ENCODE data around the gene CPLANE2.
"Not testable (repeated sequence)": the region's sequence is repeated elsewhere in the genome, so short reads cannot be mapped to it uniquely, and the experiment has no call there.

The CPLANE2 gene

DNA sequence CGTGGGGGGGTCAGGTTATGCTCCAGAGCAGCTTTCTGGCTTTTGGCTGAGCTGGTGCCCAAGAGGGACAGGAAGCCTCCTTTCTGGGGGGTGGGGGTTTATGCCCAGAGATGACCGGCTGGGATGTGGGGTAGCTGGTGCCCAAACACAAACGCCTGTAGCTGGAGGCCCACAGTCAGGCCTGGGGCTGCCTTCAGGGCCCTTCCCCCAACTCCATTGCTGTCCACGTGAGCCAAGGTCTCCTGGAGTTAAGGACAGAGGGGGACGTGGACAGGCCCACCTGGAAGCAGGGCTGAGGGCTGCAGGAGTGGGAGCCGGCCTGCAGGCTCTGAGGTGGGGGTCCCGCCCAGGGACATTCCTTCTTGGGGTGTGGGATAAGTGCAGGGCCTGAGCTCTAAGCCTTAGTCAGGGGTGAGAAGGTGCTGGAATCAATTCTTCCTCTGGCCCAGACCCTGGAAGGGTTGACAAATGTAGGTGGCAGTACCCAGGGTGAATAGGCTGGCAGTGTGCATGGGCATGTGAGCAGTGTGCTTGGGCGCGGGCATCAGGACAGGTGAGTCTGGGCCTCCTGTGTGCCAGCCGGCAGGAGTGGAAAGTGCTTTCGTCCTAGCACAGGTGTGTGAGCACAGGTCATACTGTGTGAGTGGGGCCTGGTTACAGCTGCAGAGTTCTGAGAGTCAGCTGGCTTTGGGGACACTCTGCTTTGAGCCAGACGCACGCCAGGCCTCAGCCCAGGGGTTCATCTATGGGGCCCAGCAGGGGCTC, 6.8 kb downstream of the CPLANE2 start:
- no peak for DNase-seq (ENCODE audit: low spot score)

DNA sequence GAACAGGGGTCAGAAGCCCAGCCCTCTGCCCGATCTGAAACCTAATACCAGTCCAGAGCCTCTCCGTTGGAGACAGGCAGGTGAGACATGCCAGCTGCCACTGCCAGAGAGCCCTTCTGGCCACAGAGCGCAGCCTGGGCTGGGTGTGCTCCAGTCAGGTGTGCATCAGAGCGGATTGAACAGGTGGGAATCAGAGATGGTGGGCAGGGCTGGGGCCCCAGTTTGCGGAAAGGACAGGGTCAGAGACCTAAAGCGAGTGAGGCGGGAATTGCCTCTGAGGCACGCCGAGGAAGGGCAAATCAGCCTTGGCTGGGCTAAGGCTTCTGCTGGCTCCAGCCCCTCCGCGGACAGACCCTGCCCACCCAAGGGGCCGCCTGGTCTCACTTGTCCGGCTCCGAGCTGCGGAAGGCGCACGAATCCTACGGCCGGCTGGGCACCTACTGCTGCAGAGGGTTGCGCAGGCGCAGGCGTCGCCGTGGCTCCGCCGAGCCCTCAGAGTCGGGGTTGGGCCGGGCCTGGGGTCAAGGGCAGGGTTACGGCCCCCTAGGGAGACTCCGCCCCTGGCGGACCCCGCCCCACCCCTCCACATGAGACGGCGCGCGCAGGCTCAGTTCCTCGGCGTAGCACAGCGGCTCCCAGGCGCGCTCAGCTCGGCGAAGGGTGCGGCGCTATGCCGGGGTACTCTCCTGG, 10.3 kb downstream of the CPLANE2 start:
- DNase-seq (ENCODE audit: low spot score) = no peak

DNA sequence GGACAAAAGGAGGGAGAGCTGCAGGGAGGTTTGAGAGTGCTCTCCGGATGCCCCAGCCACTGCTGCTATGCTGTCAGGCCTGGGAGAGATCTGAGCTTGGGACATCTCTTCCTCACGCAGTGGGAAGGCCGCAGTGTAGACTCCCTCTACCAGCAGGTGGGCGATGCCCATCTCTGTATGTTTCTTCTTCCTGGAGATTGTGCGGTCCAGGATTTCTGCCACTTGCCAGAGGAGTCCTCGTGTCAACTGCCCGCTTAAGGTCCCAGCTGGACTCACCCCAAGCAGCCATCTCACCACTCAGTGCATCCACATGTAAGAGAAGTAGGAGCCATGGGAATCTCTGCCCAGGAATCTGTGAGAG, 10.9 kb downstream of the CPLANE2 start:
- DNase-seq (ENCODE audit: low spot score) = no peak

DNA sequence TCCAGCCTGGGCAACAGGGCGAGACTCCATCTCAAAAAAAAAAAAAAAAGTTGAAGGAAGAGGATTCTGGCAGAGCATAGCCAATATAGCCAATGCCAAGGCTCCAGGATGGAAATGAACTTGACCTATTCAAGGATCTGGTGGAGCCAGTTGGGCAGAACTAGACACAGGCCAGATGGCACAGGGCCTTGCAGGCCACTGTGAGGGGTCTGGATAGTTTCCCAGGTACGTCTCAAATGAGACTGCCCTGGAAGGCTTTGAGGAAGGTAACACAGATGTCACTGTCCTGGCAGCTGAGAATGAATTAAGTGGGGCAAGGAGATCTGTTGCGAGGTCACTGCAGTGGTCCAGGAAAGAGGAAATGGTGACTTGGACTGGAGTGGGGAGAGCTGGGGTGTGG, 12.5 kb downstream of the CPLANE2 start:
- DNase-seq (ENCODE audit: low spot score) = no peak

DNA sequence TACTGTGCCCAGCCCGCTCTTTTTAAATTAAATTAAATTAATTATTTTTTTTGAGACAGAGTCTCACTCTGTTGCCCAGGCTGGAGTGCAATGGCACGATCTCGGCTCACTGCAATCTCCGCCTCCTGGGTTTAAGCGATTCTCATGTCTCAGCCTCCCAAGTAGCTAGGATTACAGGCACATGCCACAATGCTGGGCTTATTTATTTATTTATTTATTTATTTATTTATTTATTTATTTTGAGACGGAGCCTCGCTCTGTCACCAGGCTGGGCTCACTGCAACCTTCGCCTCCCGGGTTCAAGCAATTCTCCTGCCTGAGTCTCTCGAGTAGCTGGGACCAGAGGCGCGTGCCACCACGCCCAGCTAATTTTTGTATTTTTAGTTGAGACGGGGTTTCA, 14.3 kb downstream of the CPLANE2 start:
- DNase-seq (ENCODE audit: low spot score) = not testable (repeated sequence)

DNA sequence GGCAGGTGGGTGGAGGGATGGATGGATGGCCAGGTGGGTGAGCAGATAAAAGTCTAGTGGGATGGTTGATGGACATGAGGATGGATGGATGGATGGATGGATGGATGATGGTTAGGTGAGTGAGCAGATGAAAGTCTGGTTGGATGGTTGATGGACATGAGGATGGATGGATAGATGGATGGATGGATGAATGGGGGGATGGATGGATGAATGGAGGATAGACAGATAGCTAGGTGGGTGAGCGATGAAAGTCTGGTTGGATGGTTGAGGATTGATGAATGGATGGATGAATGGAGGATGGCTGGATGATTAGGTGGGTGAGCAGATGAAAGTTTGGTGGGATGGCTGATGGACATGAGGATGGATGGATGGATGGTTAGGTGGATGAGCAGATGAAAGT, 15.5 kb downstream of the CPLANE2 start:
- DNase-seq (ENCODE audit: low spot score) = no peak

DNA sequence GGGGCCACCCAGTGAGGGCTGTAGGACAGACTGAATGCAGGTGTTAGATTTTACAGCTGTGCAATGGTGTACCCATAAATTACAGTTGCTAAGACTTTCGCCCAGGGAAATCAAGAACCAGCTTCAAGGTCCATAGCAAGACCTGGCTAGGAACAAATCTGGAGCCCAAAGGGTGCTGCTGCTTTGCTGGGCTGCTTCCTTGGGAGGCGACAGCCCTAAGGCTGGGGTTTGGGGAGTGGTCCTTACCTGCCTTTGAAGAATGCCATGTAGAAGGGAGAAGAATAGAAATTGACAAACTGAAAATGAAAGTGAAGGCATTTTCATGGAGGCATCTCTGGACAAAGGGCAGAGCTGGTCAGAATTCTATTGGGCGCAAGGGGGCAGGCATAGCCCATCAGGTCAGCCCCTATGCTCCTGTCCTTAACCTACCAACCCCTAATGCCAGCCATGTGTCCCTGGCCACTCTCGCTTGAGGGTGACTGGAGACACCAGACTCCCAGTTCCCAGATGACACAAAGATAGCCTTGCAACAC, 16.9 kb downstream of the CPLANE2 start:
- DNase-seq (ENCODE audit: low spot score) = no peak

DNA sequence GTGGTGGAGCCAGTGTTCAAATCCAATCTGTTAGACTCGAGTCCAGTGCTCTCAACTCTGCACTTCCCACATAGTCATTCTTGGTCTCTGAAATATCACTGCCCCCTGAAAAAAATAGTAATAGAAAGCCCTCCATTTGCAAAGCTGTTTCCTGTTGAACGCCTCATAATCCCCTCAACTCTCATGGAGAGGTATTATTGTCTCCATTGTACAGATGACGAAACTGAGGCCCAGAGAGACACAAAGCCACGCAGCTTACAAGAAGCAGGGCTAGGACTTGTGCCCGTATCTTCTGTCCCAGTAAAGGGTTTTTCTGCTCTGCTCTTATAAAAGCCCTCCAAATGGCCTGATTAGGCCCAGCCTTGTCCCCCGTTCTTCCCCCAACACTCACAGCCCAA, 18.3 kb downstream of the CPLANE2 start:
- DNase-seq (ENCODE audit: low spot score) = no peak

DNA sequence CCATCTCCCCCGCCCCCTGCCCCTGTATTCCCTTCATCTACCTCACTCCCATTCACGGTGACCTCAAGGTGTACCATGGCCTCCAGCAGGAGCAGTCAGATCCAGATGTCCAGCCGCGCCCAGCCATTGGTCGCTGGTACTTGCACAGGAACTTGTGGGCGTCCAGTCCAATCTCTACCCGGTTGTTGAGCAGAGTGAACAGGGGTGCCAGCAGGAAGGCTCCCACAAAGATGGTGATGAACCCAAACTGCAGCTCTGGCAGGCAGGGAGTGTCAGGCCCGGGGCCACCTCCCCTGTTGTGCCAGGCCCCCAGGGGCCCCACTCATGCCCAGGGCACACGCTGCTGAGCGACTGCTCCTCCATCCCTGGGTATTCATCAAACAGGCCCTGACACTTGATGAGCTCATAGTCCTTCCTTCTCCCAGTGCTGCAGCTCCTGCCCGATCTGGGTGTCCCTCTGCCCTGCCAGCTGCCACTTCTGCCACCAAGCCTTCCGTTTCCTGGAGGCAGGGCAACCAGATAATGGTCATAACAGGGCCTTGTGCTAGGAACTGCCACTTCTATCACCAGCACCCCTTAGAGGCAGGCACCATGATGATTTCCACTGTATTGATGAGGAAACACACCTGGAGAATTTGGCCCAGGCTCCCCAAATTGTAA, 18.8 kb downstream of the CPLANE2 start:
- no peak for DNase-seq (ENCODE audit: low spot score)

DNA sequence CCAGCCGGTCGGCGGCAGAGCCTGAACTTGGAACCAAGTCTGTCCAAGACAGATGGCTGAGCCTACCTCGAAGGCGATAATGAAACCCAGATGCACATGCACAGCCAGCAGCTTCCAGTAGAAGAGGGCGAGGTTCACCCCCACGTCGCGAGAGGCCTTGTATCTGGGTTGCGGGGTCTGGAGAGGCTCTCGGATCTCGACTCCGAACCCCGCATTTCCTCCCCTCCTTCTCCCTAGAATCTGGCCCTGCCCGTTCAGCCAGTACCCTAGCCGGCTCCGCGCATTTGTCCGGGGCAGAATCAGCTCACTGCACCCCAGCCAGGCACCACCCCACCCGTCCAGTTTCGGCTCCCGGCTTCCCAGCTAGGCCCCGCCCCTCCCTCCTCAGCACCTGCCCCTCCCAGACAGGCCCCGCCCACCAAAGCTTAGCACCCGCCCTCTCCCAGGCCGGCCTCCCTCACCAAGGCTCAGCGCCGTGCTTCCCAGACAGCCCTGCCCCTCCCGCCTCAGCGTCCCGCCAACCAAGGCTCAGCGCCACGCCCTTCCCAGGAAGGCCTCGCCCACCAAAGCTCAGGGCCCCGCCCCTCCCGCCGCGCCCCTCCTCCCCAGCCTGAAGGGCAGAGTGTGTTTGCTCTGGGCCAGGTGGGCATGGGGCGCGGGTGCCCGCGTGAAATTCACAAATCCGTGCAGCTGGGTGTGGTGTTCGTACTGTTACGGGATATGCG, 19.8 kb downstream of the CPLANE2 start:
- DNase-seq (ENCODE audit: low spot score) = peak; percentile 87

DNA sequence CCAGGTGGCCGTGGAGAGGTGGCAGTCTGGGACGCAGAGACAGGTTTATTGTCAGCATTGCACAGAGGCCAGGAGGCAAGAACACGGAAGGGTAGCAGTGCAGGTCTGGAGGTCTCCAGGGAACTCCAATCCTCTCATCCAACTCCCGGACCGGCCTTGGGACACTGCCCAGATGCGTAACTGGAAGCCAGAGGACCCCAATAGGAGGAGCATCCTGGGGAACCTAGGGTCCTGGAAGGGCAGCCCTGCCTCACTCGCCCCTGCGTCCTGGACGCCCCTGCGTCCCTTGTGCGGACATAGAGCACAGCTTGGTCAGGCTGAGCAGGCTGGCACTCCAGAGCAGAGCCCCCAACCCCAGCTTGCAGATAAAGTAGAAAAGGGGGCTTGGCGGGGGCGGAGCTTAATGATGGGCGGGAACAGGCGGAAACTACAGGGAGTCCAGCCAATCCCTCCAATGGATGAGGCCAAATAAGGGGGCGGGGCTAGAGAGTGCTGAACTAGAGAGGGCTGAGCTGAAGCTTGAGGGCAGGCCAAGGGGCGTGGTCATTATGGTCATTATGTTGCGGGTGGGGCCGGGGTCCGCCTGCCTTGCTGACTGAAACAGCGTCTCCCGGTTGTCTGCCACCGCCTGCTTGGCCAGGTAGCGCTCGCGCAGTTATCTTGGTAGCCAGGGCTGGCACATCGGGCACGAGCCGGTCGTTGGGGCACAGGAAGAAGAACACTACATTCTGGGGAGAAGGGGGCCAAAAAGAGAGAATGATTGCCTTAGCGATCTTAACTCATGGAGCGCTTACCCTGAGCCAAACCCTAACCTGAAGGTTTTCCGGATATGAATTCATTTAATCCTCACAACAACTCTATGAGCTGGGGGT, 20.9 kb downstream of the CPLANE2 start:
- DNase-seq (ENCODE audit: low spot score) = peak; percentile 50

DNA sequence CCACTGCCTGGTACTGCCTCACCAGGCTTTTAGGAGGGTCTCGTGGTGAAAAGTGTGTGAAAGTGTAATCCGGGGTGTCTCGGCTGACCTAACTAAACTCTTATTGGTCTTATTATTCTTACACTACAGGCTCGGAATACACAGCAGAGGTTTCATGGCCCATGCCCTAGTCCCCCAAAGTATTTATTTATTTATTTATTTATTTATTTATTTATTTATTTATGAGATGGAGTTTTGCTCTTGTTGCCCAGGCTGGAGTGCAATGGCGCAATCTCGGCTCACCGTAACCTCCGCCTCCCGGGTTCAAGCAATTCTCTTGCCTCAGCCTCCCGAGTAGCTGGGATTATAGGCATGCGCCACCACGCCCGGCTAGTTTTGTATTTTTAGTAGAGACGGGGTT, 21.7 kb downstream of the CPLANE2 start:
- DNase-seq (ENCODE audit: low spot score) = not testable (repeated sequence)

DNA sequence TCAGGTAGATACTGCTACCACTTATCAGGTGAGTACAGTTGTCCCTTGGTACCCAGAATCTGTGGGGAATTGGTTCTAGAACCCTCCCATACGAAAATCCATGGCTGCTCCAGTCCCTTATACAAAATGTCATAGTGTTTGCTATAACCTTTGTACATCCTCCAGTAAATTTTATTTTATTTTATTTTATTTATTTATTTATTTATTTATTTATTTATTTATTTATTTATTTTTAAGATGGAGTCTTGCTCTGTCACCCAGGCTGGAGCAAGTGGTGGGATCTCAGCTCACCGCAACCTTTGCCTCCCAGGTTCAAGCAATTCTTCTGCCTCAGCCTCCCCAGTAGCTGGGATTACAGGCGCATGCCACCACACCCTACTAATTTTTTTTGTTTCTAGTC, 23.4 kb downstream of the CPLANE2 start:
- not testable (repeated sequence) for DNase-seq (ENCODE audit: low spot score)

DNA sequence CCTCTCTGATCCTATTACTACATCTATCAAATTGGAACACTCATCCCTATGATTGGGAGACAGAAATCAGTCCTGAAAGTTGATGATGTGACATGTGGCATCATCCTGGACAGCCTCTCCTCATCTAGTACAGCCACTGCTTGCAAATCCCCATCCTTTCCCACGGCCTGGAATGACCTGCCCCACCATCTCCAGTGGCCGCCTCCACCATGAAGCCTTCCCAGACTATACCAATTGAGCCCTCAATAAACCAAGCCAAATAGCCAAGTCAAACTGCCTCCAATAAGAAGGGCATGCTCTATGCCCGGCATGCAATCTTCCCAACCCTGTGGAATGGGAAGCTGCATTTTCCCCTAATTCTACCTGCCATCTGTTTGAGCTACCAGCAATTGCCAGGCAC, 24.0 kb downstream of the CPLANE2 start:
- no peak for DNase-seq (ENCODE audit: low spot score)

DNA sequence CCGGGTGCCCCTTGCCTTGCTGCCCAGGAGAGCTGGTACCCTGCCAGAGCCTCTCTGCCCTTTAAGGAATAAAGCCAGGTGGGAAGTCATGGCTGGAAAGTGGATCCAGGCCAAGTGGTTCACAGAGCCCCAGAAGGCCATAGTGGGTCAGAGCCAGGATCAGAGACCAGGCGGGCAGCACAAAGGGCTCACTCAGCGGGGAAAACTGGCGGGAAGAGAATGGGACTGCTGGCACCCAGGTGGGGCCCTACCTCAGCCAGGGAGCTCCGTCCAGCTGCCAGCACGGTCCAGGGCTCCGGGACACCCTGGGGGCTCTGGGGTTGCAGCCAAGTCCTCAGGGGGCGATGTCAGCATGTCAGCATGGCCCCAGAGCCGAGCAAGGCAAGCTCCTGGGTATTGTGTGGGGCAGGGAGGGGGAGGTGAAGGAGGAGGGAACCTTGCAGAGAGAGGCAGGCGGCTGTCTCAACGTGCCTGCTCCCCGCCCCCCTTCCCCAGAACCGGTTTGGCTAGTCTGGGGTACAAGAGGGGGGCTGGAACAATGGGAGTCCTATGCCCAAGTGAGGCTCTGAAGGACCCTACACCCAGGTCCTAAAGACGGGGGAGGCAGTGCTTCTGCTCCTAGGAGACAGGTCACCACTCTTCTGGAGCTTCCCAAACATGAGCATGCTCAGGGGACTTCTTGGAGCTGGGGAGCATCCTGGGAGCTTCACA, 24.6 kb downstream of the CPLANE2 start, which contains the start of gene ARHGEF19:
Gene ARHGEF19 (minus strand): TSS at position 402 of the 711 bp plus-strand sequence. CDS start 3,598 bp downstream, outside the sequence.
- DNase-seq (ENCODE audit: low spot score) = no peak

DNA sequence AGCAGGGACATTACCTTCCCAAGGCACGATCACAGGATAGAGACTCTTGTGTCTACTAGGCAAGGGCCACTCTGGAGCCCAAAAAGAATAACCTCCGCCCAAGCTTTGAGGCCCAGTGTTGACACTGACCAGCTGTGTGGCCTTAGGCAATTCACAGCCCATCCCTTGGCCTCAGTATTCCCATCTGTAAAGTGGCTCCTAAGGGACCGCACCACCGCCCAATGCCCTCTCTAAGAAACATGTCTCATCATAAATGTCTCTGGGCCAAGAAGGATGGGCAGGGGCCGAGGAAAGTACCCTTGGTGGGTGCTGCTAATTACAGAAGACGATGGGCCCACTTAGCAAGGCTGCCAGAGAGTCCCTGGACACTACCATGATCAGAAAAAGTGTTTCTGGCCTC, 25.2 kb downstream of the CPLANE2 start:
- DNase-seq (ENCODE audit: low spot score) = no peak

DNA sequence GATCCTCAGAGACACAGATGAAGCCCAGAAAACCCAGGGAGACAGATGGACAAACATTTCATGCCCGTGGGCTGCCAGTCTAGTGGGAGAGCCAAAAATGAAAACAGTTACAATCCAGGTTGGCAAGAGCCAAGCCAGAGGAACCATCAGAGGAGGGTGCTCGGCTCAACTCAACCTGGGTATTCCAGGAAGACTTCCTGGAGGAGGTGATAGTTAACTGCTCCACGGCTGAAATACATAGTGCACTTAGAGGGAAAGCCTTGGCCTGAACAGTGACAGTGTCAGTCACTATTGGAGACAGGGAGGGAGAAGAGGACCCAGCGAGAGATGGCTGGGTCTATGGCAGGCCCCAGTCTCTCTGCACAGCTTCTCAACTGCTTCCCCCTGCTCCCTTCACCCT, 26.4 kb downstream of the CPLANE2 start:
- DNase-seq (ENCODE audit: low spot score) = no peak

DNA sequence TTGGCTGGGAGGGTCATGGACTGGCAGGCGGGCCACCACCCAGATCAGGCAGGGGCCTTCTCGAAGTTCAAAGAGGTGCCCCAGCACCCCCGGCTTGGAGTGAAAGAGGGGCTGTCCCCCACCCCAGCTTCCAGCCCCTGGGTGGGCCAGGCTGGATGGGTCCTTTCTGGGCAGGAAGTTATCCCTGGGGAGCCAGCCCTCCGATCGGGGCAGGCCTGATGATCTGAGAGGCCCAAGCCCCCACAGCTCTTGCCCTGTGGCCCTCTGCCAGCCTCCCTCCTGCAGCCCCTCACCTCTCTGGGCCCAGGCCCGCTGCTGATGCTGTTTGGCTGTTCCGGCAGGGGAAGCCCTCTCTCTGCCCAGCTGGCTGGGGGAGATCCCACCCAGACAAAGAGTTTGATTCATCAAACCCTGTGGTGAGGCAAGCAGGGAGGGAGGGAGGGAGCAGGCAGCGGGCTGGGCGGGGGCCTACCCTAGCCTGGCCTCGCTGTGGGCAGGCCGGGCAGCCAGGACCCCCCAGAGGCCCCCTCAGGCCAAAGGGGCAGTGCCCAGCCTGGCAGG, 27.1 kb downstream of the CPLANE2 start:
- DNase-seq (ENCODE audit: low spot score) = peak; percentile 36

DNA sequence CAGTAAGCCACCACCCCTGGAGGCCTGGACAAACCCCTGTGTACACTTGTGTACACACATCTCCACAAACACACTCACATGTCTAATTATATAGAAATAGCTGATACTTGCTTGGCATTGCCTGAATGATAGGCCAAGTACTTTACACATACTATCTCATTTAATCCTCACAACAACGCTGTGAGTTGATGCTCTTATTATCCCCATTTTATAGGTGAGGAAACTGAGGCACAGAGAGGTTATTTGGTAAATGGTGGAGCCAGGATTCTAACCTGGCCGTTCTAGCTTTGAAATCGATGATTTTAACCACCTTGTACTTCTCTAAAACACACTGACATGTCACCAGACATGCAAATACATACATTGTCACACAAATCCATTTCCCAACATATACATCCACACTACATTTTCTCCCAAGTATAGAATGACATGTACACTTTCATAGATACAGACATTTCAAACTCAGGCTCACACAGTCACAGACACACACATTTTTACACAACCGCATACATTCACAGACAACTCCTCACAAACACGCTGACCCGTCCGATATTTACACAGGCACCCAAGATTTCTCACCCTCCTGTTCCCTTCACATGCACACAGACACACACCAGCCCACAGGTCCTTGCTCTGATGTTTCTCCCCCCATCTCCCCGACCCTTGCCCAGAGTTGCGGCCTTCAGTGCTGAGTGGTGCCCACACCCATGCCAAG, 27.7 kb downstream of the CPLANE2 start:
- DNase-seq (ENCODE audit: low spot score) = no peak

All from putamen (tissue), 1 donor.